C4-2B (cell line): ENCODE measurements around the gene SLC34A1.

Experiments
- ZFX ChIP-seq: fragments of 450-650 bp; IDR thresholded peaks from 2 replicates; pipeline ENCODE4 v1.6.1; 2017
- TF ChIP-seq, protein P1 (sequence below): fragments of 450-650 bp; conservative IDR thresholded peaks from 2 replicates; pipeline ENCODE4 v1.5.1; 2017; ENCODE audit warnings: mild to moderate bottlenecking

DNA sequence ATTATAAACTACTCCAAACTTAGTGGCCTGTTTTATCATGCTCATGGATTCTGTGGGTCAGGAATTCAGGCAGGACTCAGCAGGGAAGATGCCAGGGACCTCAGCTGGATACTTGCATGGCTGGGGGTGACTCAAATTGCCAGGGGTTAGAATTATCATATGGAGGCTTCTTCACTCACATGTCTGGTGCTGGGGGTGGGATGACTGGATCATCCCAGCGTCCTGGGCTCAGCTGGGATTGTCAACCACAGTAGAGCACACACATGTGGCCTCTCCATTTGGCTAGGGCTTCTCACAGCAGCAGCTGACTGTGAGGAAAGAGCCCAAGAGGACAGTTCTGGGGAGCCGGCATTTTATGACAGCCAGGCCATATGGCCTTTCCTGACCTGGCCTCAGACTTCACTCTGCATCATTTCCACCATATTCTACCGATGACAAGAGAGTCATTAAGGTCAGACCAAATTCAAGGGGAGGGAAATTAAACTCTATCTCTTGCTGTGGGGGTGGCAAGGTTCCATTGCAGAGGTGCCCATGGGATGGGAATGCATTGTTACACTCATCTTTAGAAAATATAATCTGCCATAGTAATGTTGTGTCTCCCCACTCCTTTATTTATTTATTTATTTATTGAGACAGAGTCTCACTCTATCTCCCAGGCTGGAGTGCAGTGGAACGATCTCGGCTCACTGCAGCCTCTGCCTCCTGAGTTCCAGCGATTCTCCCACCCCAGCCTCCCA lies 37.0 kb downstream of the SLC34A1 start:
- TF ChIP-seq, protein P1, sequence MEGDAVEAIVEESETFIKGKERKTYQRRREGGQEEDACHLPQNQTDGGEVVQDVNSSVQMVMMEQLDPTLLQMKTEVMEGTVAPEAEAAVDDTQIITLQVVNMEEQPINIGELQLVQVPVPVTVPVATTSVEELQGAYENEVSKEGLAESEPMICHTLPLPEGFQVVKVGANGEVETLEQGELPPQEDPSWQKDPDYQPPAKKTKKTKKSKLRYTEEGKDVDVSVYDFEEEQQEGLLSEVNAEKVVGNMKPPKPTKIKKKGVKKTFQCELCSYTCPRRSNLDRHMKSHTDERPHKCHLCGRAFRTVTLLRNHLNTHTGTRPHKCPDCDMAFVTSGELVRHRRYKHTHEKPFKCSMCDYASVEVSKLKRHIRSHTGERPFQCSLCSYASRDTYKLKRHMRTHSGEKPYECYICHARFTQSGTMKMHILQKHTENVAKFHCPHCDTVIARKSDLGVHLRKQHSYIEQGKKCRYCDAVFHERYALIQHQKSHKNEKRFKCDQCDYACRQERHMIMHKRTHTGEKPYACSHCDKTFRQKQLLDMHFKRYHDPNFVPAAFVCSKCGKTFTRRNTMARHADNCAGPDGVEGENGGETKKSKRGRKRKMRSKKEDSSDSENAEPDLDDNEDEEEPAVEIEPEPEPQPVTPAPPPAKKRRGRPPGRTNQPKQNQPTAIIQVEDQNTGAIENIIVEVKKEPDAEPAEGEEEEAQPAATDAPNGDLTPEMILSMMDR: no peak
- no peak for TF ChIP-seq ZFX
